ENCODE measurements around the gene RBPMS2. TPM values are rescaled to one million over a fixed set of nuclear protein-coding genes. Genes with fewer than 3 reads are reported as not detected.

The RBPMS2 gene
- total RNA-seq, 4 donors from 2014 or later: 0.70 to 8.3 (median 2.3) TPM

DNA sequence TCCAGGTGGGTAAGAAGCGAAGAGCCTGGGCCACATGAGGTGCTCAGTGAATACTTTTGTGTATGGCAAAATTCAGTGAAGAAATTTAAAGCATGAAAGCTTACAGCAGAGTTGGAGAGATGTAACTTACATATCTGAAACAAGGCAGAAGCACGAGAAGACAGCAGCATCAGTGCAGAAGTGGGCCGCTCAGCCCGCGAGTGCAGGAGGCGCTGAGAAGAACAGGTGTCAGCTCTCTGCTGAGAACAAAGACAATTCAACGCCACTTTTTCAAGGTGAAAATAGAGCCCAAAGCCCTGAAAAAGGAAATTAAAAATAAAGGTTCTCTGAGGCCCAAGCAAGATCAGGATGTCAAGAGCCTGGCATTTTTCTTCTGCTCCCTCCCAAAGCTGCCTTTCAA lies 58.3 kb downstream of the RBPMS2 start:
- TF ChIP-seq, protein P1, sequence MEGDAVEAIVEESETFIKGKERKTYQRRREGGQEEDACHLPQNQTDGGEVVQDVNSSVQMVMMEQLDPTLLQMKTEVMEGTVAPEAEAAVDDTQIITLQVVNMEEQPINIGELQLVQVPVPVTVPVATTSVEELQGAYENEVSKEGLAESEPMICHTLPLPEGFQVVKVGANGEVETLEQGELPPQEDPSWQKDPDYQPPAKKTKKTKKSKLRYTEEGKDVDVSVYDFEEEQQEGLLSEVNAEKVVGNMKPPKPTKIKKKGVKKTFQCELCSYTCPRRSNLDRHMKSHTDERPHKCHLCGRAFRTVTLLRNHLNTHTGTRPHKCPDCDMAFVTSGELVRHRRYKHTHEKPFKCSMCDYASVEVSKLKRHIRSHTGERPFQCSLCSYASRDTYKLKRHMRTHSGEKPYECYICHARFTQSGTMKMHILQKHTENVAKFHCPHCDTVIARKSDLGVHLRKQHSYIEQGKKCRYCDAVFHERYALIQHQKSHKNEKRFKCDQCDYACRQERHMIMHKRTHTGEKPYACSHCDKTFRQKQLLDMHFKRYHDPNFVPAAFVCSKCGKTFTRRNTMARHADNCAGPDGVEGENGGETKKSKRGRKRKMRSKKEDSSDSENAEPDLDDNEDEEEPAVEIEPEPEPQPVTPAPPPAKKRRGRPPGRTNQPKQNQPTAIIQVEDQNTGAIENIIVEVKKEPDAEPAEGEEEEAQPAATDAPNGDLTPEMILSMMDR (IDR thresholded peaks at IDR 0.05): no peak
- no peak for TF ChIP-seq POLR2A (IDR thresholded peaks at IDR 0.05)
- DNase-seq: no peak
- no peaks in the 10 kb centered on the region for H3K4me1 ChIP-seq
- no peak overlapping the region for H3K4me3 ChIP-seq
- no peaks in the 10 kb centered on the region for H3K27me3 ChIP-seq
- no peaks in the 10 kb centered on the region for H3K36me3 ChIP-seq
- H3K9me3 ChIP-seq: no peaks in the 10 kb centered on the region
- peak overlapping the region in 1 of 4 donors; percentile 58 for H3K27ac ChIP-seq

DNA sequence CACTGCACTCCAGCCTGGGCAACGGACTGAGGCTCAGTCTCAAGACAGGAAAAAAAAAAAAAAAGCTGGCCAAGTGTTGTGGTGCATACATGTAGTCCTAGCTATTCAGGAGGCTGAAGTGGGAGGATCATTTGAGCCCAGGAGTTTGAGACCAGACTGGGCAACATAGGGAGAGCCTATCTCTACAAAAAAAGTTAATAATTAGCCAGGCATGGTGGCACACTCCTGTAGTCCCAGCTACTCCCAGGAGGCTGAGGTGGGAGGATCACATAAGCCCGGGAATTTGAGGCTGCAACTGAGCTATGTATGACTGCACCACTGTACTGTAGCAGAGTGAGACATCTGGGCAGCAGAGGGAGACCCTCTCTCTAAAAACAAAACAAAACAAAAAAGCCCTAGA lies 58.9 kb downstream of the RBPMS2 start:
- Histone ChIP-seq H3K27me3 (no peaks in the 10 kb centered on the region), H3K9me3 (no peaks in the 10 kb centered on the region), H3K4me1 (no peaks in the 10 kb centered on the region), H3K27ac (no peak overlapping the region), H3K4me3 (no peak overlapping the region), H3K36me3 (no peaks in the 10 kb centered on the region)
- no peak for DNase-seq
- TF ChIP-seq, protein P1 (IDR thresholded peaks at IDR 0.05): no peak
- TF ChIP-seq POLR2A (IDR thresholded peaks at IDR 0.05): no peak

DNA sequence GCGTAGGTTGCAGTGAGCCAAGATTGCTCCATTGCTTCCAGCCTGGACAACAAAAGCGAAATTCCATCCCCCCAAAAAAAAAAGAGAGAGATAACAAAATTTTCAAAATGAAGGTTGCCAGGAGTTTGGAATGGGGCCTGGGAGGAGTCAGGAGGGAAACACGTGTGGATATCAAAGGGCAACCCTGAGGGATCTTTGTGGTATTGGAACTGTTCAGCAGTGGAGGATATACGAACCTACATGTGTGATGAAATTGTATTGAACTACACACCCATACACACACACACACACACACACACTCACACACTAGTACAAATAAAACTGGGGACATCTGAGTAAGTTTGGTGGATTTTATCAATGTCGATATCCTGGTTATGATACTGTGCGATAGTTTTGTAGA lies 61.8 kb downstream of the RBPMS2 start:
- Histone ChIP-seq H3K36me3 (no peaks in the 10 kb centered on the region), H3K4me1 (no peaks in the 10 kb centered on the region), H3K4me3 (no peak overlapping the region), H3K27me3 (no peaks in the 10 kb centered on the region), H3K9me3 (no peaks in the 10 kb centered on the region), H3K27ac (no peak overlapping the region)
- DNase-seq: no peak
- TF ChIP-seq, protein P1 (IDR thresholded peaks at IDR 0.05): no peak
- TF ChIP-seq POLR2A (IDR thresholded peaks at IDR 0.05): no peak

DNA sequence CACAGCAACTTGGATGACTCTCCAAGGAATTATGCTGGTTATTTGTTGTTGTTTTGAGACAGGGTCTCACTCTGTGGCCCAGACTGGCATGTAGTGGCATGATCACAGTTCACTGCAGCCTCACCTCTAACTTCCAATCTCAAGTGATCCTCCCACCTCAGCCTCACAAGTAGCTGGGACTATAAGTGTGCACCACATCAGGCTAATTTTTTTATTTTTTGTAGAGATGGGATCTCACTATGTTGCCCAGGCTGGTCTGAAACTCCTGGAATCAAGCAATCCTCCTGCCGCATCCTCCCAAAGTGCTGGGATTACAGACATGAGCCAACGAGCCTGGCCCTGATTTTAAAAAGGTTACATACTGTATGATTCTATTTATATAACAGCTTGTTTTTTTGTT lies 63.0 kb downstream of the RBPMS2 start:
- Histone ChIP-seq H3K4me3 (no peak overlapping the region), H3K4me1 (no peaks in the 10 kb centered on the region), H3K36me3 (no peaks in the 10 kb centered on the region), H3K27ac (no peak overlapping the region), H3K27me3 (no peaks in the 10 kb centered on the region), H3K9me3 (no peaks in the 10 kb centered on the region)
- no peak for DNase-seq
- TF ChIP-seq, protein P1 (IDR thresholded peaks at IDR 0.05): no peak
- no peak for TF ChIP-seq POLR2A (IDR thresholded peaks at IDR 0.05)

DNA sequence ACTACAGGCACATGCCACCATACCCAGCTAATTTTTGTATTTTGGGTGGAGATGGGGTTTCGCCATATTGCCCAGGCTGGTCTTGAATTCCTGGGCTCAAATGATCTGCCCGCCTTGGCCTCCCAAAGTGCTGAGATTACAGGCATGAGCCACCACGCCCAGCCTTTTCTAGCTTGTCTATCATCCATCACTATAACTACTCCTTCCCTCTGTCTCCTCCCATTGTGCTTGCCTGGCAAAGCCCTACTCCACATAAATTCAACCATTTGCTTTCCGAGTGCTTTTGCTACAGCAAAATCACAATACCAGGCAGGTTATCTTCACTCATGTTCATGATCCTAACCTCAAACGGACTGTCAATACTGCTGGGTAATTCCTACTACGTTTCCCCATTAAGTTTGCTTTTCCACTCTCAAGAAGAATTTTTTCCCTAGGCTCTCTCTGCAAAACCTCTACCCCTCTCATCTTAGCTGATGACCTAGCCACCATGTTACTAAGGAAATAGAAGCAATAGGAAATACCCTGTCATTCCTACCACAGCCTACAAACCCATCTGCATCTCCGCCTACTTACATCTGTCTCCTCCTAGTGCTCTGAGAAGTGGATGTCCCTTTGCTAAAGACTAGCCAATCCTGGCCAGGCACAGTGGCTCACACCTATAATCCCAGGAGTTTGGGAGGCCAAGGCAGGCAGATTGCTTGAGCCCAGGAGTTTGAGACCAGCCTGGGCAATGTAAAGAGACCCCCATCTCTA lies 64.5 kb downstream of the RBPMS2 start:
- Histone ChIP-seq H3K4me3 (no peak overlapping the region), H3K9me3 (no peaks in the 10 kb centered on the region), H3K27me3 (no peaks in the 10 kb centered on the region), H3K27ac (no peak overlapping the region), H3K36me3 (no peaks in the 10 kb centered on the region), H3K4me1 (no peaks in the 10 kb centered on the region)
- TF ChIP-seq POLR2A (IDR thresholded peaks at IDR 0.05): no peak
- TF ChIP-seq, protein P1 (IDR thresholded peaks at IDR 0.05): no peak
- DNase-seq: no peak

All from Peyer's patch (tissue), 4 donors.